ENCODE results near the gene ACTRT2. TPM values are rescaled to one million over a fixed set of nuclear protein-coding genes. Genes with fewer than 3 reads are reported as not detected.

The ACTRT2 gene
- polyA plus RNA-seq, 1 donor (not counting 4 experiments of a cell fraction or from before 2014, with no cell fraction given) = not detected

GRCh38 chr1:3030663-3031381 lies 9.6 kb downstream of the ACTRT2 start:
- dilution Hi-C loops (cut with MboI; ENCODE audit: extremely low pct_ligation_motif_present, low sequenced_read_pairs) = no loop called here
- H3K9me3 ChIP-seq (ENCODE audit: control insufficient read depth, low read depth, low read length) = peaks cover 6% of the 10 kb centered on the region

GRCh38 chr1:3031401-3032221 lies 10.3 kb downstream of the ACTRT2 start:
- H3K9me3 ChIP-seq (ENCODE audit: control insufficient read depth, low read depth, low read length) = peaks cover 2% of the 10 kb centered on the region
- no peak overlapping the region for H3K9ac ChIP-seq (ENCODE audit: control insufficient read depth, extremely low read depth, insufficient read depth, low read length)
- no peak overlapping the region for H3K4me2 ChIP-seq (ENCODE audit: control insufficient read depth, extremely low read depth, insufficient read depth, low read depth, low read length)
- H3K4me1 ChIP-seq (ENCODE audit: control insufficient read depth, extremely low read depth, insufficient read depth, low read length) = no peaks in the 10 kb centered on the region
- H3K27me3 ChIP-seq (ENCODE audit: control insufficient read depth, extremely low read depth, insufficient read depth, low read length) = no peaks in the 10 kb centered on the region
- no peaks in the 10 kb centered on the region for H3K9me1 ChIP-seq (ENCODE audit: control insufficient read depth, extremely low read depth, insufficient read depth, low read length)
- no peak for DNase-seq (ENCODE audit: low read depth, low spot score)
- no peaks in the 10 kb centered on the region for H3K79me2 ChIP-seq (ENCODE audit: control insufficient read depth, insufficient read depth, low read length)
- H2AFZ ChIP-seq (ENCODE audit: control insufficient read depth, low read length) = no peak overlapping the region
- TF ChIP-seq EZH2 (IDR thresholded peaks at IDR 0.05; ENCODE audit: low read length) = no peak
- no peak for TF ChIP-seq CTCF (optimal IDR thresholded peaks at IDR 0.05 in 1 of 3, IDR thresholded peaks at IDR 0.05 in 1 of 3, conservative IDR thresholded peaks at IDR 0.05 in 1 of 3; ENCODE audit: extremely low read depth in 1 of 3, insufficient read depth in 2 of 3, low read length in 3 of 3)
- H3K27ac ChIP-seq (ENCODE audit: control insufficient read depth, insufficient read depth, low read length) = no peak overlapping the region
- no peaks in the 10 kb centered on the region for H3K36me3 ChIP-seq (ENCODE audit: control insufficient read depth in 2 of 2, extremely low read depth in 1 of 2, insufficient read depth in 2 of 2, low read length in 2 of 2)
- no peak overlapping the region for H3K4me3 ChIP-seq (ENCODE audit: control insufficient read depth in 2 of 3, extremely low read depth in 1 of 3, insufficient read depth in 2 of 3, low read depth in 1 of 3, low read length in 3 of 3)
- no peaks in the 10 kb centered on the region for H4K20me1 ChIP-seq (ENCODE audit: control insufficient read depth, extremely low read depth, insufficient read depth, low read length)
- no peak for FAIRE-seq
- dilution Hi-C loops (cut with MboI; ENCODE audit: extremely low pct_ligation_motif_present, low sequenced_read_pairs) = no loop called here

More at GRCh38 chr1:3030663-3031381, 9.6 kb downstream of the ACTRT2 start:
- no peaks in the 10 kb centered on the region for H4K20me1 ChIP-seq (ENCODE audit: control insufficient read depth, extremely low read depth, insufficient read depth, low read length)
- H3K9me1 ChIP-seq (ENCODE audit: control insufficient read depth, extremely low read depth, insufficient read depth, low read length) = no peaks in the 10 kb centered on the region
- FAIRE-seq (no peak), DNase-seq (ENCODE audit: low read depth, low spot score) (no peak)
- H3K9ac ChIP-seq (ENCODE audit: control insufficient read depth, extremely low read depth, insufficient read depth, low read length) = no peak overlapping the region
- no peak overlapping the region for H3K27ac ChIP-seq (ENCODE audit: control insufficient read depth, insufficient read depth, low read length)
- H3K4me3 ChIP-seq (ENCODE audit: control insufficient read depth in 2 of 3, extremely low read depth in 1 of 3, insufficient read depth in 2 of 3, low read depth in 1 of 3, low read length in 3 of 3) = no peak overlapping the region
- H3K4me2 ChIP-seq (ENCODE audit: control insufficient read depth, extremely low read depth, insufficient read depth, low read depth, low read length) = no peak overlapping the region
- no peaks in the 10 kb centered on the region for H3K4me1 ChIP-seq (ENCODE audit: control insufficient read depth, extremely low read depth, insufficient read depth, low read length)
- H3K36me3 ChIP-seq (ENCODE audit: control insufficient read depth in 2 of 2, extremely low read depth in 1 of 2, insufficient read depth in 2 of 2, low read length in 2 of 2) = no peaks in the 10 kb centered on the region
- no peak overlapping the region for H2AFZ ChIP-seq (ENCODE audit: control insufficient read depth, low read length)
- H3K79me2 ChIP-seq (ENCODE audit: control insufficient read depth, insufficient read depth, low read length) = no peaks in the 10 kb centered on the region
- no peaks in the 10 kb centered on the region for H3K27me3 ChIP-seq (ENCODE audit: control insufficient read depth, extremely low read depth, insufficient read depth, low read length)
- TF ChIP-seq EZH2 (IDR thresholded peaks at IDR 0.05; ENCODE audit: low read length) = no peak
- TF ChIP-seq CTCF (optimal IDR thresholded peaks at IDR 0.05 in 1 of 3, IDR thresholded peaks at IDR 0.05 in 1 of 3, conservative IDR thresholded peaks at IDR 0.05 in 1 of 3; ENCODE audit: extremely low read depth in 1 of 3, insufficient read depth in 2 of 3, low read length in 3 of 3) = no peak
